Stimulated activated CD4-positive, alpha-beta T cell treated with anti-CD3 and anti-CD28 coated beads, TNF-alpha, amount 100 ng/mL, for 4 hours (primary cell): Measurements from ENCODE around the gene SUPT3H.

Source experiments
- DNase-seq, 3 experiments: peaks; one replicate each; pipeline ENCODE4 v3.0.0-alpha.2; 2020; ENCODE audit warnings: low read depth in 3 of 3

The SUPT3H gene

DNA sequence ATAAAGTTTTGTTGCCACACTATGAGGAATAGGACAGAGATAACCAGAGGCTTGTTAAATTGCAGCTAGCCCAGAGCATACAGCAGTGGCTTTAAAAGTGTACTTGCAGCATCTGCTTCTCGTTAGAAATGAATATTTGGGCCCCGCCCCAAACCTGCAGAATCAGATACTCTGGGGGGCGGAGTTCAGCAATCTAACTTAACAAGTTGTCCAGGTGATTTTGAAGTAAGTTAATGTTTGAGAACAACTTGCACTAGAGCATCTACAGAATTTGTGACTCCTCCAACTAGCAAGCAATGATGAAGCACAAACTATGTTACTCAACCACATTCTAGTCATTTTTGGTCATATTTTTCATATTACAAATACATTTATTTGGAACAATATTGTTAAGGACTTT, 10.6 kb upstream of the SUPT3H start:
- DNase-seq: no peak

DNA sequence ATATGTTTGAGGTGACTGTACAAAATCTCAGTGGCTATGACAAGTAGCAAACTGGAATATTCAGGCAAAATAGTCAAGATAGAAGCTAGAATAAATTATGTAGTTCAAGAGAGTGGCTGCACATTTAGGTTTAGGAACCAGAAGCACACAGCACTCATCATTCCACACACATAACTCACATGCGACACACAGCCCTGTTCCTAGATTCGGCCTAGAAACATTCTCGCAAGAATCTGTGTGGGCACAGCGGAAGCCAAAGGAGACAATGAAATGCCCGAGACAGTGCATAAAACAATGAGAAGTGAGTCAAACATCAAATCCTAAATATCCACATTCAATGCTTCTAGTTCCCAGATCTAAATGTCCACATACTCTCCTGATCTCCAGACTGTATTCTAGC, 9.5 kb upstream of the SUPT3H start:
- DNase-seq: no peak

- DNase-seq: no peak
Observed at GRCh38 chr6:45386501-45386900, 8.8 kb upstream of the SUPT3H start.

DNA sequence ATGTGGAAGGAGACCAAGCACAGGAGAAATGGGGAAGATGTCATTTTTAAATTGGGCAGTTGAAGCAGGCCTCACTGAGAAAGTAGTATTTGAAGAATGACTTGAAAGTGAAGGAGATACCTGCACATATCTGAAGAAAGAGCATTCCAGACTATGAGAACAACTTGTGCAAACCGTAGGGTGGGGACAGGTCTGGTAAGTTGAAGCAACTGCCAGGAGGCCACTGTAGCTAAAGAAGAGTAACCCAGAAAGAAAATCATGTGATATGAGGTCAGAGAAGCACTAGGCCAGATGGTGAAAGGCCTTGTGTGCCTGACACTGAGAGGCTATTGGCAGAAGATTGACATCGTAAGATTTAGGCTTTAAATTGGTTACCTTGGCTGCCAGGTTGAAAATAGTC, 4.7 kb upstream of the SUPT3H start:
- no peak for DNase-seq

DNA sequence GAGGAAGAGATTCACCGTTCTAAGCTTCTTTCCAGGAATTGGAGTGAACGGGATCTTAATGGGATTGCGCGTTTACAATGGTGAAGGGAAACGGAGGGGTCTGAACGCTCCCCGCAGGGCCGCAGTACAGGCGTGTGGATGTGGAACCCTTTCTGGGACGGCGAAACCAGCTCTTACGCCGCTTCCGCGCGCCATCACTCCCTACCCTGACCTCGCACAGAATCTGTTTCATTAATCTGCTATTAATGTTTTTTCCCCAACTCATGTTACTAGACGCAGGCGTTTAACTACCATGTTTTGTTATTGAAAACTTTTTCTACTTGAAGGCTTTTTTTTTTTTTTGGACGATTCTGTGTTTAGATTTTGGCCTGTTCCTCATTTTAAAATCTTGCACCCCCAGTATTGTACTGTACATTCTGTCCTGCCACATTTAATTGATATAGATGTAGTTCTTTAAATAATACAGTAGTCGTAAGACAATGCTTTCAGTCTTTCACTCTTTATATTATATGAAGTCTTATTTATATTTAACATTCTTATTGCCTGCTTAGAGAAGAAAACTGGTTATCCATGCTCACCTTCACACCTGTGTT, 696 bp upstream of the SUPT3H start:
- peak in 1 of 3 experiments; percentile 1 for DNase-seq

- DNase-seq: peak in 2 of 3 experiments; percentile 76 to 78
Observed at GRCh38 chr6:45377043-45377553, 636 bp downstream of the SUPT3H start.

- no peak for DNase-seq
Observed at GRCh38 chr6:45376310-45377042, 1.3 kb downstream of the SUPT3H start.

- DNase-seq: no peak
Observed at GRCh38 chr6:45375449-45375848, 2.3 kb downstream of the SUPT3H start.

DNA sequence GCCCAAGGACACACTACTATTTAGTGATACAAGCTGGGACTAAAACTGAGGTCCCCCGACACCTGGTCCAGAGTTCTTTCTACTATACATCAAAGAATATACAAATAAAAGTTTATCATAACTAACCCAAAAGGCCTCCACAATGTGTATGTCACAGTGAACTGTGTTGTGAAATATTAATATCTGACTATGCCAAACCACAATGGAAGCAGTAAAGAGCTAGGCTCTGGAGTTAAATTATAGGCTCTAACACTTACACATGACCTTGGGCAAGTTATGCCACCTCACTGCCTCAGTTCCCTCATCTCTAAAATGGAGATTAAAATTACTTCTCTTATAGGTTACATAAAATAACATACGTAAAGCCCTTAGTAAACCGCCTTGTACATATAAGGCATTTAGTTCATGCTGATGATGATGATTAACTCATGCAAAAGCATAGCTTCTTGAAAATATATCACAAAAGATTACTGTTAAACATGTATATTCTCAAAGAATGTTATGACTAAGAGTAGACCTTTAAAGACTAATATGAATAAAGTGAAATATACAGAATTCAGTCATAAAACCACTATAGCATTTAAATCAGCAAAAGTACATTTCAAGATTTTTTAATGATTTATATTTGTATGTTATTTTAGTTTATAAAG, 5.7 kb downstream of the SUPT3H start:
- no peak for DNase-seq

GRCh38 chr6:45369870-45370269, 7.9 kb downstream of the SUPT3H start:
- no peak for DNase-seq

DNA sequence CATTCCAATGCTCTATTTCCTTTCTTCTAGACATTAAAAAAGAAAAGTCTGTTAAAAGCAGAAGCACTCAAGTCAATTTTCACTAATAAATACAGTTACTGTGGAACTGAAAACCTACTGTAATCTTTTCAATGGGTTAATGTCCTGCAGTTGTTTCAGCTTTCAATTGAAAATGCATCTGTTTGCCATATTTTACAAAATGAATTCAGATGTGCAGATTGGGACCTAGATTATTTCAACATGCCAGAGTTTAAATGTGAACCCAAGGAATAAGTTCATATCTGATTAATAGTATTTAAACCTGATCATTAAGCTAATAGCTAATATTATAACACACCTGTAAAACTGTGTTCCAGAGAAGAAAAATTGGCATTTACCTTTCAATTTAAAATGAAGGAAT, 9.7 kb downstream of the SUPT3H start:
- DNase-seq: no peak

GRCh38 chr6:45366534-45366933, 11.2 kb downstream of the SUPT3H start:
- no peak for DNase-seq

DNA sequence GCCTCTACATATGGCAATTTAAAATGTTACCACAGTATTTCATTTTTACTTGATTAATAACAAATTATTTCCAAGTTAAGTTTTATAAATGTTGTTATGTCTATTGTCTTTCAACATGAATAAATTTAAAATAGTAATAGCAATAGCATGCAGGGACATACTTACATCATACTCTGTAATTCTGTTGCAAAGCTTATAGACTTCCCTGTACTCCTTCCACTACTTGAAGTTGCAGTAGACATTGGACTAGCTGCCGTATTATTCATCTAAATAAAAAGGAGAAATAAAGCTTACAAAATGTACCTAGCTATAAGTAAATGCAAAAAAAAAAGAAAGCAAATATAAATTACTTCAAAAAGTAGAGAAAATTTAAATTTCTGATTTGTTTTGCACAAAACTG, 12.7 kb downstream of the SUPT3H start:
- DNase-seq: no peak

DNA sequence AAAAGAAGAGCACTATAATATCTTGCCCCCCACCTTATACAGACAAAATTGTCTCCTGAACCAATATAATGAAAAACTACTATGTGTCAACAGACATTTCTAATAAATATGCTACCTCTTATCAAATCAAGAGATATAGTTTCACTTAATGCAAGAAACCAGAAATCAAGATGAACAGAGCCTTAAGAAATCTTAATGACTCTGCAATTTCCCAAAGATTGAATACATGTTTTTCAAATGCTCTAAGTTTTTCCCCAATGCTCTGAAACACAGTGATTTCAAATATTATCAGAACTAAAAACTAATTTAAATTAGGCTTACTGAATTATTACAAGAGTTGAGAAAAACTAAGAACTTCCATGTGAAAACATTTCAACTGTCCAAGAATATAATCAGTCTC, 13.3 kb downstream of the SUPT3H start:
- DNase-seq: no peak

GRCh38 chr6:45353654-45354053, 24.1 kb downstream of the SUPT3H start:
- DNase-seq: no peak

GRCh38 chr6:45351667-45352066, 26.1 kb downstream of the SUPT3H start:
- no peak for DNase-seq

- no peak for DNase-seq
Observed at GRCh38 chr6:45351076-45351475, 26.7 kb downstream of the SUPT3H start.

- DNase-seq: no peak
Observed at GRCh38 chr6:45350186-45350710, 27.5 kb downstream of the SUPT3H start.

GRCh38 chr6:45344900-45345299, 32.8 kb downstream of the SUPT3H start:
- no peak for DNase-seq

DNA sequence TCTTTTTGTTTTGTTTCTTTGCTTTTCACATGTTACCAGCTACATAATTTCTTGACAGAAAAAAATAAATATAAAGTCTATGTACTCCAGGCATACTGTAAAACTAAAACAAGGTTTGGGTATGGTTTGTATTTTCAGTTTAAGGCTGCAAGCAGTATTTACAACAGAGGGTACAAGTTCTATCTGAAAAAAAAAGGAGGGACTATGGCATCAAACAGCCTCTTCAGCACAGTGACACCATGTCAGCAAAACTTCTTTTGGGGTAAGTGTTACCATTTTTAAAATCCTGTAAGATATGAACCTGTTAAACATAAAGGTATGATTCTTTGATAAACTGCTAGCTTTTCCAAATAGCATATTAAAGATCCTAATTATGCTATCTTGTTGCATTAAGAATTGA, 49.2 kb downstream of the SUPT3H start:
- no peak for DNase-seq

DNA sequence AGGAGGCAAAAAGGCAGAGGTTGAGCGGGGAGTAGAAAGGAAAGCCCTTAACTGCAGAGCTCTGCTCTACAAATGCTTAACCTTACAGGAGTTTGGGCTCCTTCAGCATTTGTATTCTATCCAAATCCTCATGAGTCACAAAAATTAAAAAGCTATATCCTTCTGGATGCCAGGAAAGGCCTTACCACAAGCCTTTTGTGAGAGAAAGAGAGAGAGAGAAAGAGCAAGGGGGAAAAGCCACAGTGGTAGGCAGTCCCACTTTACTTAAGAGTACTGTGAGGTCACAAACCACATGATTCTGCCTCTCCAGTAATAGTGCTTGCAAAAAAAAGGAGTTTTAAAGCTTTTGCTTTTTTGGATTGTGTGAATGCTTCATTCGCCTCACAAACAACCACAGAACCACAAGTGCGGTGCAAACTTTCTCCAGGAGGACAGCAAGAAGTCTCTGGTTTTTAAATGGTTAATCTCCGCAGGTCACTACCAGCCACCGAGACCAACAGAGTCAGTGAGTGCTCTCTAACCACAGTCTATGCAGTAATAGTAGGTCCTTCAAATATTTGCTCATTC, 49.7 kb downstream of the SUPT3H start, which contains the start of gene RUNX2:
TSS of gene RUNX2 (plus strand) at position 375 of the 567 bp plus-strand sequence. CDS start 397 bp downstream, outside the sequence.
- DNase-seq: no peak

- no peak for DNase-seq
Observed at GRCh38 chr6:45326698-45327417, 50.9 kb downstream of the SUPT3H start.
